T-cell (primary cell): ENCODE results near the gene IL7R. TPM values are rescaled to one million over a fixed set of nuclear protein-coding genes. Genes with fewer than 3 reads are reported as not detected.

Experiments used
- ATAC-seq, 4 experiments: fragments of 200-7000 bp in 3 of 4; fragments of 150-1000 bp in 1 of 4; cut with Tn5 transposase; replicated peaks in 1 of 4; 1 replicate in 3 of 4; 2 replicates in 1 of 4; pipeline ENCODE4 v1.10.0; 2021; ENCODE audit warnings: moderate library complexity in 3 of 4, mild to moderate bottlenecking in 2 of 4, moderate number of reproducible peaks in 1 of 4
- CTCF ChIA-PET, 2 donors: fragments of 300-600 bp; sonication (Branson Sonifier 250); formaldehyde crosslinking; loops; one replicate each; lab custom pipeline; 2022; ENCODE audit warnings: antibody characterized with exemption in 2 of 2; lab: Charles Lee
- POLR2A ChIA-PET, 2 donors: fragments of 300-600 bp; sonication (Branson Sonifier 250); formaldehyde crosslinking; loops; one replicate each; lab custom pipeline; 2022; ENCODE audit warnings: antibody characterized with exemption in 2 of 2; lab: Charles Lee
- DNase-seq, 35 experiments: peaks; one replicate each; pipeline versions ENCODE4 v3.0.0 to v3.0.0-alpha.2; 2013 to 2023
- H3K27ac ChIP-seq: one replicate; pipeline ENCODE4 v1.5.1; 2013; ENCODE audit warnings: low read length
- H3K27me3 ChIP-seq, 2 experiments: replicated peaks in 1 of 2; 1 replicate in 1 of 2; 2 replicates in 1 of 2; pipeline versions ENCODE4 v1.6.1 to v1.7.0; 2013; ENCODE audit warnings: low read length in 1 of 2, mixed read lengths in 1 of 2; ENCODE audit not compliant: control insufficient read depth in 2 of 2, insufficient read depth in 2 of 2; ENCODE audit errors: extremely low read depth in 1 of 2
- H3K36me3 ChIP-seq, 2 donors: 1 replicate in 1 of 2; 2 replicates in 1 of 2; pipeline versions ENCODE4 v1.6.1 to v1.7.0; 2013; ENCODE audit warnings: low read length in 1 of 2; ENCODE audit not compliant: control insufficient read depth in 2 of 2, insufficient read depth in 1 of 2; ENCODE audit errors: extremely low read depth in 1 of 2
- H3K4me1 ChIP-seq, 2 experiments: 1 replicate in 1 of 2; 2 replicates in 1 of 2; pipeline versions ENCODE4 v1.6.1 to v1.7.0; 2013; ENCODE audit warnings: low read length in 2 of 2, mixed read lengths in 1 of 2; ENCODE audit not compliant: insufficient read depth in 2 of 2, control insufficient read depth in 1 of 2; ENCODE audit errors: extremely low read depth in 1 of 2
- H3K4me3 ChIP-seq, 2 donors: 1 replicate in 1 of 2; 2 replicates in 1 of 2; pipeline versions ENCODE4 v1.5.1 to v1.7.0; 2013; ENCODE audit warnings: mild to moderate bottlenecking in 2 of 2, low read length in 1 of 2, moderate library complexity in 1 of 2; ENCODE audit not compliant: control insufficient read depth in 1 of 2; ENCODE audit errors: extremely low read depth in 1 of 2
- H3K9me3 ChIP-seq: 2 replicates; pipeline ENCODE4 v1.7.0; 2013
- H3K27ac Mint-ChIP-seq, 2 donors: one replicate each; pipeline ENCODE4 v1.8.0; 2020 to 2021; ENCODE audit warnings: mild to moderate bottlenecking in 2 of 2, mixed read lengths in 2 of 2
- H3K27me3 Mint-ChIP-seq, 2 donors: one replicate each; pipeline ENCODE4 v1.8.0; 2021 to 2022; ENCODE audit warnings: mixed read lengths in 2 of 2
- H3K36me3 Mint-ChIP-seq: one replicate; pipeline ENCODE4 v1.8.0; 2021; ENCODE audit warnings: mixed read lengths
- H3K4me1 Mint-ChIP-seq, 3 donors: one replicate each; pipeline ENCODE4 v1.8.0; 2020 to 2022; ENCODE audit warnings: mixed read lengths in 3 of 3, mild to moderate bottlenecking in 1 of 3
- H3K4me3 Mint-ChIP-seq, 3 donors: one replicate each; pipeline ENCODE4 v1.8.0; 2020 to 2022; ENCODE audit warnings: mild to moderate bottlenecking in 3 of 3, mixed read lengths in 3 of 3, moderate library complexity in 3 of 3
- H3K9me3 Mint-ChIP-seq, 3 donors: one replicate each; pipeline ENCODE4 v1.8.0; 2020 to 2022; ENCODE audit warnings: mixed read lengths in 3 of 3
- WGBS: methylation state at CpG from one replicate; pipeline ENCODE4 v1.1.5; 2013; ENCODE audit warnings: missing lambda C conversion rate; ENCODE audit not compliant: insufficient coverage; 5-methylcytosine and 5-hydroxymethylcytosine counted together
- total RNA-seq, 35 experiments: library from RNA in 6 of 35; stranded (reverse) in 6 of 35; fragments of 120-200 nt in 1 of 35; gene quantifications; one replicate each; pipeline versions ENCODE4 v1.2.1 to v1.2.4 and lab custom pipeline; 2013 to 2026

Gene IL7R
- total RNA-seq, 5 donors from 2014 or later (not counting 1 experiment from before 2014, with no cell fraction given), result 691 to 1,106 (median 924) TPM

DNA sequence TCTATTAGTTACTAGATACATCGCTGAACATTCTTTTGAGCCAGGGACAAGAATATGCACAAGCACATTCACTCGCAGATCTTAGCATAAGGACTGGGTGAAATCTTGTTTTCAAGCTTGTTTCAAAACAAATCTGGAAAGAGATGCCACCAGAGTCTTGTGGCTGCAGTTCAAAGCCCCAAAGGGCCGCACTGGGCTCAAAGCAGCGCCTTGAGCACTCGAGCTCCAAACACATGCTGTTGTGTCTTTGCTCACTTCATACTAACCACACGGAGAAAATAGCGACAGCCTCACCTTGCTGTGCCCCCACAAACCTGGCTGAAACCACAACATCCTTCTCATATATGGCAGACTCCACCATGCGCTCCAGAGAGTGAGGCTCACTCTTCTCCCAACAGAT, 34.2 kb upstream of the IL7R start:
- Histone ChIP-seq H3K27me3 (no peaks in the 10 kb centered on the region), H3K36me3 (no peaks in the 10 kb centered on the region), H3K27ac (peak overlapping the region; percentile 79), H3K4me1 (peaks cover 78 to 87% of the 10 kb centered on the region in 2 experiments), H3K4me3 (peak overlapping the region; percentile 4 to 40), H3K9me3 (no peaks in the 10 kb centered on the region)
- ChIA-PET POLR2A (interaction anchor here (0.6 to 6.5 kb wide), 14 partner anchors 10 to 58 kb away, joined by 3 to 85 read pairs (median 6); partner anchors contain the start of gene IL7R (in 2 of the 2)), CTCF (interaction anchor here (0.6 to 2.8 kb wide), 17 partner anchors 8 to 103 kb away, joined by 3 to 11 read pairs (median 5); partner anchors contain the start of gene IL7R (in 1 of the 2))
- DNase-seq (peak; percentile 34 to 87 (median 63)), ATAC-seq (peak; percentile 81 to 86 (median 85))
- peaks cover 4% of the 10 kb centered on the region for H3K36me3 Mint-ChIP-seq
- no peaks in the 10 kb centered on the region for H3K27me3 Mint-ChIP-seq
- H3K4me3 Mint-ChIP-seq, result peak overlapping the region; percentile 55 to 69 (median 65)
- WGBS, result 14% methylated on average over 8 of the region's 8 CpGs
- H3K4me1 Mint-ChIP-seq, result peaks cover 88 to 91% (median 89%) of the 10 kb centered on the region in 3 donors
- H3K27ac Mint-ChIP-seq, result peak overlapping the region; percentile 97 to 99
- H3K9me3 Mint-ChIP-seq, result peaks cover 0 to 8% (median 5%) of the 10 kb centered on the region in 3 donors

DNA sequence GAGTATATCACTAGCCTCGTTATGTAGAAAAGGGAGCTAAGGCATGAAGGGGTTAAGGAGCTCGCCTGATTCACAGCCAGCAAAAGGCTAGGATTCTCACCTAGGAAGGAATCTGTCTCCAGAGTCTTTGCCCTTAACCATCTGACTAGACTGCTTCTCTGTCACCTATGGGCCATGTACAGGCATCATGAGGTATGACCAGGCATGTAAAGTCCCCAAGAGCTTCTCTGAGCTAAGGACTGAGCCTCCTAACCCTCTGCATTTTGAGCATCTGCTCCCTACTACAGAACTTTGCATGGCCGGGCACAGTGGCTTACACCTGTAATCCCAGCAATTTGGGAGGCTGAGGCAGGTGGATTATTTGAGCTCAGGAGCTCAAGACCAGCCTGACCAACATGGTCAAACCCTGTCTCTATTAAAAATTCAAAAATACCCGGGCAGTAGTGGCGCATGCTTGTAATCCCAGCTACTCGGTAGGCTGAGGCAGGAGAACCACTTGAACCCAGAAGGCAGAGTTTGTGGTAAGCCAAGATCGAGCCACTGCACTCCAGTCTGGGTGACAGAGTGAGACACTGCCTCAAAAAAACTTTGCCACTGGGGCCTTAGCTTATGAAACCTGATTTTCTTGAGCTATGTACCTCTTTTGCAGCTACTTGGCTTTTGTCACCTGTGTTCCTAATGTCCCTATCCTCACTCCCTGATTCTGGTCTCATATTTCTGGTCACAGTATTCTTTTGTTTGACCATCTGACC, 33.2 kb upstream of the IL7R start:
- 41% methylated on average over 7 of the region's 7 CpGs for WGBS
- Histone ChIP-seq H3K27ac (peak overlapping the region; percentile 79), H3K4me1 (peaks cover 76 to 86% of the 10 kb centered on the region in 2 experiments), H3K4me3 (peak overlapping the region in 1 of 2 donors; percentile 10), H3K36me3 (no peaks in the 10 kb centered on the region), H3K27me3 (no peaks in the 10 kb centered on the region), H3K9me3 (no peaks in the 10 kb centered on the region)
- Mint-ChIP-seq H3K36me3 (peaks cover 4% of the 10 kb centered on the region), H3K4me1 (peaks cover 98 to 99% (median 99%) of the 10 kb centered on the region in 3 donors), H3K9me3 (peaks cover 0 to 8% (median 5%) of the 10 kb centered on the region in 3 donors), H3K27ac (peak overlapping the region; percentile 97 to 99), H3K27me3 (no peaks in the 10 kb centered on the region), H3K4me3 (peak overlapping the region in 1 of 3 donors; percentile 69)
- peak in 1 of 4 experiments; percentile 21 for ATAC-seq
- CTCF ChIA-PET, result interaction anchor here (0.9 to 2.8 kb wide), 15 partner anchors 10 to 102 kb away, joined by 3 to 11 read pairs (median 5); partner anchors contain the start of gene IL7R (in 1 of the 2)
- POLR2A ChIA-PET, result interaction anchor here (0.6 to 6.5 kb wide), 17 partner anchors 10 to 135 kb away, joined by 3 to 85 read pairs (median 5); partner anchors contain the start of gene IL7R (in 2 of the 2)
- DNase-seq, result peak in 1 of 35 experiments; percentile 43

DNA sequence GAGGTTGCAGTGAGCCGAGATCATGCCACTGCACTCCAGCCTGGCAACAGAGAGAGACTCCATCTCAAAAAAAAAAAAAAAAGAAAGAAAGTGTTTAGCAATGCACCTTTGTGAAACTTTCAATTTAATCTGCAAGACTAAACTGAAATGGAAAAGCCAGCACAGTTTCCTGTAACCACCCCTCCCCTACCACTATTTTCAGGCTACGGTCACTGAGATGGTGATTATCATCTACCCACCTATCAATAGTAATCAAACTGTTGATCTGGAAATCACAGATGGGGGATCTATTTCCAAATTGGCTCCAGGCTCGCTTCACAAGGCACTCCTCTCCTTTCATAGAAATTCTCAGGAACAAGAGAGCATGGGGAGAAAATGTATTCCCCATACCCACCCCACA, 30.6 kb upstream of the IL7R start:
- Histone ChIP-seq H3K27ac (peak overlapping the region; percentile 65), H3K4me1 (peaks cover 71 to 76% of the 10 kb centered on the region in 2 experiments), H3K27me3 (no peaks in the 10 kb centered on the region), H3K4me3 (no peak overlapping the region), H3K36me3 (no peaks in the 10 kb centered on the region), H3K9me3 (no peaks in the 10 kb centered on the region)
- Mint-ChIP-seq H3K36me3 (peaks cover 4% of the 10 kb centered on the region), H3K4me3 (peak overlapping the region; percentile 19 to 59 (median 49)), H3K27me3 (no peaks in the 10 kb centered on the region), H3K4me1 (peaks cover 92 to 96% (median 93%) of the 10 kb centered on the region in 3 donors), H3K27ac (peak overlapping the region; percentile 97 to 99), H3K9me3 (peaks cover 0 to under 1% (median 0%) of the 10 kb centered on the region in 3 donors)
- ChIA-PET CTCF (interaction anchor here in 1 of 2 donors (1.5 kb wide), 1 partner anchor 33 kb away, joined by 3 read pairs; no protein-coding TSS in a partner anchor), POLR2A (no interaction called here)
- DNase-seq, result no peak
- WGBS, result no CpG with 5 or more reads among the region's 3 CpGs
- ATAC-seq, result no peak

DNA sequence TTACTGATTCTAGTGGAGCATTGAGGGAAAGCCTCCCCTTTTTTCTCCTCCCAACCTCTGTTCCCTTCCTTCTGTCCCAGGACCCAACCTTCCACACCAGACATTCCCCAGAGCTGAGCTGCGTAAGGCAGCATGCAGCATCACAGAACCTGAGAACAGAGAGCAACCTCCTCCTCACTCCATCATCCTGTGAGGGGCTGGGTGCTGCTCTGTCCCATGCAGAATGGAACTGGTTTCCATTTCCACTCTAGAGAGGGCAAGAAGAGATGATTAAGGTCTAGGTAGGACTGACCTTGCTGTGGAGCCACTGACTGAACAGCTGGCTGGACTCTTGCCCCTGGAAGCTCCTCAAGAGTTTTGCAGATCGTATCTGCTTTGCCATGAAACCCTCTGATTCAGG, 30.1 kb upstream of the IL7R start:
- no peaks in the 10 kb centered on the region for H3K27me3 Mint-ChIP-seq
- ChIA-PET POLR2A (interaction anchor here in 1 of 2 donors (0.8 to 1.0 kb wide), 2 partner anchors 14 to 26 kb away, joined by 3 to 5 read pairs; no protein-coding TSS in a partner anchor), CTCF (interaction anchor here in 1 of 2 donors (0.6 to 0.9 kb wide), 2 partner anchors 18 to 46 kb away, joined by 3 read pairs; no protein-coding TSS in a partner anchor)
- H3K9me3 ChIP-seq, result no peaks in the 10 kb centered on the region
- no peaks in the 10 kb centered on the region for H3K27me3 ChIP-seq
- H3K4me3 ChIP-seq, result peak overlapping the region in 1 of 2 donors; percentile 29
- DNase-seq (no peak), ATAC-seq (no peak)
- no CpG with 5 or more reads among the region's 2 CpGs for WGBS
- peak overlapping the region; percentile 49 to 62 (median 59) for H3K4me3 Mint-ChIP-seq
- no peaks in the 10 kb centered on the region for H3K9me3 Mint-ChIP-seq
- H3K27ac ChIP-seq, result peak overlapping the region; percentile 65
- H3K4me1 ChIP-seq, result peaks cover 70 to 74% of the 10 kb centered on the region in 2 experiments
- H3K4me1 Mint-ChIP-seq, result peaks cover 94 to 97% (median 94%) of the 10 kb centered on the region in 3 donors
- H3K36me3 Mint-ChIP-seq, result peaks cover 4% of the 10 kb centered on the region
- peak overlapping the region; percentile 97 to 99 for H3K27ac Mint-ChIP-seq
- H3K36me3 ChIP-seq, result no peaks in the 10 kb centered on the region

DNA sequence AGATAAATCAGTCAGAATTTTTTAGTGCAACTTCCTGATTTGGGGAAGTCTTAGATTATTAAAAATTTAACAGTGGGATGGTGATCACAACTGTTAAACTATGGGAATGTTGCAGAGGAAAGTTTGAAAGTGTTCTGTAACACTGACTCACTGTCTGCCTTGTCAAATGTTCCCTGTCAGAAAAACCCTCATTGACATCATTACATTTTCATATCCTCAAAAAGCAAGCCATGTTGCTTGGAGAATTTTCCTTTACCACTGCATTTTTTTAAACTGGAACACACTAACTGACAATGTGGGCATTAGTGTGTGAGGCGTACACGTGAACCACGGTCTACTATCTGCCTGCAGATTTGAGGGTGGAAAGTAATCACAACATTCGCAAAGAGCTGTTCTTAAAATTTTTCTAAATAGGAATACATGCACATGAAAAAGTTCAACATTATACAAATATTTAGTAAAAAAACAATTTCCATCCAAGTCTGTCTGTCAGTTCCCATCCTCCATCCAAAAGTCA, 28.6 kb upstream of the IL7R start:
- peak overlapping the region; percentile 97 to 99 for H3K27ac Mint-ChIP-seq
- ATAC-seq (no peak), DNase-seq (no peak)
- Histone ChIP-seq H3K4me1 (peaks cover 57 to 72% of the 10 kb centered on the region in 2 experiments), H3K9me3 (no peaks in the 10 kb centered on the region), H3K36me3 (no peaks in the 10 kb centered on the region), H3K27ac (peak overlapping the region; percentile 38), H3K27me3 (no peaks in the 10 kb centered on the region), H3K4me3 (no peak overlapping the region)
- ChIA-PET POLR2A (interaction anchor here (0.6 to 1.5 kb wide), 3 partner anchors 8 to 26 kb away, joined by 4 to 5 read pairs (median 4); no protein-coding TSS in a partner anchor), CTCF (no interaction called here)
- H3K27me3 Mint-ChIP-seq, result no peaks in the 10 kb centered on the region
- peak overlapping the region in 1 of 3 donors; percentile 15 for H3K4me3 Mint-ChIP-seq
- WGBS, result no CpG with 5 or more reads among the region's 4 CpGs
- H3K9me3 Mint-ChIP-seq, result no peaks in the 10 kb centered on the region
- H3K4me1 Mint-ChIP-seq, result peaks cover 94 to 97% (median 94%) of the 10 kb centered on the region in 3 donors
- H3K36me3 Mint-ChIP-seq, result peaks cover 4% of the 10 kb centered on the region
